ENCODE data around the gene XK. TPM values are rescaled to one million over a fixed set of nuclear protein-coding genes. Genes with fewer than 3 reads are reported as not detected.
A peak's percentile ranks its signal among the peaks of the same experiment; 100 is the strongest.

The XK gene
- total RNA-seq, 1 donor, result 0.09 TPM

- no peak overlapping the region for H3K4me3 ChIP-seq (ENCODE audit: low read depth, low read length)
- TF ChIP-seq CTCF (IDR thresholded peaks at IDR 0.05; ENCODE audit: insufficient read depth, low read length), result no peak
- no peak for DNase-seq (ENCODE audit: low read depth)
Measured at GRCh38 chrX:37692918-37693317, 7.3 kb downstream of the XK start.

DNA sequence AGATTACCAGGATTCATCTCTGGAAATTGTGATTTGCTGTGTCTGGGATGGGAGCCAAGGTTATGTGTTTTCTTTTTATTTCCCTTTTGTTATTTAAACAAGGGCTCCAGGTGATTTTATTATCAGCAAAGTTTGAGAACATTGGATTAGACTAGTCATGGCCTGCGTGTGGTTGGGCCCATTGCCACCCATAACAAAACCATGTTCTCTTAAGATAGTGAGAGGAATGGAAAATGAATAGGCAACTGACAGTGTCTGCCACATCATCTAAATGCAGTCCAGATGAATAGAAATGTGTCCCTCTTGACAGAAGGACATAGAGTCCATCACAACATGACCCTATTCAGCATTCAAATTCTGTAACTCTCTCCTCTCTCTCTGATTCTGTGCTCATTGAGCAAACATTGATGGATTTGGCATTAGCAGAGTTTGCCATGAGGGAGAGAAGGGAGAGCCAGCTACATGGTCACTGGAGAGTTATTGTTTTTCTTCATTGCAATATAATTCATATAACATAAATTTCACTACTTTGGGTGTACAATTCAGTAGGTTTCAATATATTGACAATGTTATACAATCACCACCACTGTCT, 11.7 kb downstream of the XK start:
- no peak for DNase-seq (ENCODE audit: low read depth)
- no peak overlapping the region for H3K4me3 ChIP-seq (ENCODE audit: low read depth, low read length)
- TF ChIP-seq CTCF (IDR thresholded peaks at IDR 0.05; ENCODE audit: insufficient read depth, low read length), result no peak

- H3K4me3 ChIP-seq (ENCODE audit: low read depth, low read length), result no peak overlapping the region
- TF ChIP-seq CTCF (IDR thresholded peaks at IDR 0.05; ENCODE audit: insufficient read depth, low read length), result no peak
- no peak for DNase-seq (ENCODE audit: low read depth)
Measured at GRCh38 chrX:37701588-37701987, 16.0 kb downstream of the XK start.

DNA sequence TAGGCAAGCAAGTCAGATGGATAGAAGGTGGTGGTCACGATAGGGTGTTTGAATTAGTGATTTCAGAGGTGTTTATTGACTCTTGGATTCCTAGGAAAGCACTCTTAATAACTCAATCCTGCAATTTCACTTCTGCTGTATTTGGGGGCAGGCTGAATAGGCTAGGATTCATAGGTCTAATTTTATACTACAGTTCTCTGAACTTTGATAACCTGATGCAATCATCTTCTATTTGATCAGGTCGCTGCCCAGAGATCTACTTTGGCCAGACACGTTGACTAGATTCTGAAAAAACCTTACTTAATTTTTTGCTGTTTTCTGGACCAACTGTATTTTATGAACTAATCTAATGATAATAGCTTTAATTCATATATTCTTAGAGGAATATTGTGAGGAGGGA, 26.4 kb downstream of the XK start:
- TF ChIP-seq CTCF (IDR thresholded peaks at IDR 0.05; ENCODE audit: insufficient read depth, low read length), result no peak
- H3K4me3 ChIP-seq (ENCODE audit: low read depth, low read length), result no peak overlapping the region
- DNase-seq (ENCODE audit: low read depth), result no peak

DNA sequence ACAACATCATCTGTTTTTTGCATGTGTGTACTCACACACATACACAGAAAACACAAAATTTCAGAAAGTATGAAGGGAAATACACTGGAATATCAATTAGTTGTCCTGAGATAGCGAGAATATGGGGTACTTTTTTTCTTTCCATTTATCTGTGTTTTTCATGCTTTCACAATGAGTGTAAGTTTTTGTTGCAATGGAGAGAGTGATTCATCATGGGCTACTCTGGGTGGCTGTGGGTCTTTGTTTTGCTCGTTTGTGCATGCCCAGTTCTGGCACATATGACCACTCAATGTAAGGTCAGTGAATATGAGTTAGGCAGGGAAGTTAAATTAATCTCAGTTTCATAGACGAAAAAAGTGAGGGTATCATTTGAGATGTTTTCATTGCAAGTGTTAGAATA, 26.9 kb downstream of the XK start:
- DNase-seq (ENCODE audit: low read depth), result peak; percentile 19
- no peak overlapping the region for H3K4me3 ChIP-seq (ENCODE audit: low read depth, low read length)
- no peak for TF ChIP-seq CTCF (IDR thresholded peaks at IDR 0.05; ENCODE audit: insufficient read depth, low read length)

DNA sequence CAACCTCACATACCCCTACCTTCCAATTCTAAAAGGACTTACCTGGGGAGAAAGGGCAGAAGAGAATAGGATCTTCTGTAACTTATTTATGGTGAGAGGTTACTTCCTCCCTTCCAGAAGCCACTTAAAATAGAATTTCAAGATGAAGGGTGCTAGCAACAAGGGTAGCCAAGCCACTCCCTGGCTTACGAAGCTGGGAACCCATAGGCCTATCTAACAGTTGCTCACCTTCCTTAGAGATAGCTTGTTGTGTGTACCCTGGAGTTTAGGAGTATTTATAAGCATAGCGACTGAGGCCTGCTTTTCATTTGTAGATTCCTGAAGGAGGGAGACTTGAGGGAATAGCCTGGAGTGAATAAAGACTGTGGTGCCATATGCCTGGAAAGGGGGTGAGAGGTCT, 28.9 kb downstream of the XK start:
- no peak overlapping the region for H3K4me3 ChIP-seq (ENCODE audit: low read depth, low read length)
- DNase-seq (ENCODE audit: low read depth), result no peak
- TF ChIP-seq CTCF (IDR thresholded peaks at IDR 0.05; ENCODE audit: insufficient read depth, low read length), result no peak

GRCh38 chrX:37716602-37717001, 31.0 kb downstream of the XK start:
- no peak overlapping the region for H3K4me3 ChIP-seq (ENCODE audit: low read depth, low read length)
- no peak for DNase-seq (ENCODE audit: low read depth)
- no peak for TF ChIP-seq CTCF (IDR thresholded peaks at IDR 0.05; ENCODE audit: insufficient read depth, low read length)
